GM18868 (cell line): ENCODE results near the gene CNKSR2.

ENCODE experiments used
- ATAC-seq: cut with Tn5 transposase; IDR thresholded peaks from one replicate; pipeline ENCODE4 v1.9.1; 2021; ENCODE audit warnings: mild to moderate bottlenecking, moderate library complexity; ENCODE audit not compliant: unreplicated experiment

CNKSR2 gene

DNA sequence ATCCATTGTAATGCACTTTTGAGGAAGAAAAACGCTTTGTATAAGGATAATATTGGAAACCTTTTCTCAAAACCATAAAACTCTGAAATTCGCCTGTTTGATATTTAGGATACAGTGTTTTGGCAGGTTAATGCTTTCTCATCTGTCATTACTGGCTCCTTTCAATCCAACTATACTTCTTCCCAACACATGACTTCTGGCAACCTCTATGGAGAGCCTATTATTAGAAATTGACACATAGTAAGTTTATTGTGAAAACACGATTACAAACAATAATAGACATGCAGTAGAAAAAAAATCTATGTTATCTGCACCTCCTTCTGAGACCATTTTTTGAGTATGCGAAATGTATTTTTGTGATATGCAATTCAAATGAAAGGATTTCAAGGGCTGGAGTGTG, 288.5 kb downstream of the CNKSR2 start:
- ATAC-seq, result no peak

DNA sequence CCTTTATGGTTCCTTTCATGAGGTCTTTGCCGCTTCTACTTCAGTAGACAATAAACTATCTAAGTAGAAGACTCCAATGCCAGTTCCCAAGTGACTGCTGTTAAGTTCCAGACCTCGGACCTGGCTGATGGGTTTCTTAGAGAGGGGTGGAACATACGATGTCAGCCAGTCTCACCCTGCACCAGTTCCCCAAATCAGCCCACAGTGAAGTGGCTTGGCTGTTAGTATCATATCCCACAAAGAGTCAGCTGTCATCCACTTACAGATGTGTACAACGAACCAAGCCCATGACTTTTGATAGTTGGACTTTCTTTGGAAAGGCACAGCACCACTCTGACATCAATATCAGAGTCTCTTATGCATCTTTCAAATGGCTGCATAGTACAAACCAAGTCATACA, 292.0 kb downstream of the CNKSR2 start:
- ATAC-seq, result no peak

GRCh38 chrX:21666679-21667078, 292.5 kb downstream of the CNKSR2 start:
- no peak for ATAC-seq

DNA sequence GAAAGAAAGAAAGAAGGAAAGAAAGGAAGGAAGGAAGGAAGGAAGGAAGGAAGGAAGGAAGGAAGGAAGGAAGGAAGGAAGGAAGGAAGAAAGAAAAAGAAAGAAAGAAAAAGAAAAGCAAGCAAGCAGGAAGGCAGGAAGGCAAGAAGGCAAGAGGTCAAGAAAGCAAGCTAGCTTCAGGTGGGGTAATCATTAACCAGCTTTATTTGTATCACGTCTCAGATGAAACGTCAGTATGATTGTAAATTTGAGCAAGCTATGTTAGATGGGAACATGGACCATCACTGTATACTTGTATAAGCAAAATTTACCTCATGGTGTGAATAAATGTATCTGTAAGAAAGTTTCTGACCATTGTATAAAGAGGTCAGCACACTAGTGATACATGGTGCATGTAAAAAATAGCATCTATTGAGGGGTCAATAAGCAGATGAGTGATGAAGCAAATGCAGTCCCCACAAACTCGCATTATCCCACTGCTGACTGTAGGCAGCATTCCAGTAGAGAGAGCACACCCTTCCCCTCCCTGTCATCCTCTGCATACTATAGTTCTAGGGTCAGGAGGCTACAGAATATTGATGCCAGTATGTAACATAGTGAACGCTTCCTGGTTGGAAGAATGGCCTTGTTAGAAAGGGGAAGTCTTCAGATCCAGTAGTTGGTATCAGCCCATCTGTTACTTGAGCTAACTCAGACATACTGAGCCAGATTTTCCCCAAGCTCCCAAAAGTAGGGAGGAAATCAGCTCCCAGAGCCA, 300.4 kb downstream of the CNKSR2 start:
- ATAC-seq, result no peak

GRCh38 chrX:21675931-21676330, 301.7 kb downstream of the CNKSR2 start:
- ATAC-seq, result no peak

DNA sequence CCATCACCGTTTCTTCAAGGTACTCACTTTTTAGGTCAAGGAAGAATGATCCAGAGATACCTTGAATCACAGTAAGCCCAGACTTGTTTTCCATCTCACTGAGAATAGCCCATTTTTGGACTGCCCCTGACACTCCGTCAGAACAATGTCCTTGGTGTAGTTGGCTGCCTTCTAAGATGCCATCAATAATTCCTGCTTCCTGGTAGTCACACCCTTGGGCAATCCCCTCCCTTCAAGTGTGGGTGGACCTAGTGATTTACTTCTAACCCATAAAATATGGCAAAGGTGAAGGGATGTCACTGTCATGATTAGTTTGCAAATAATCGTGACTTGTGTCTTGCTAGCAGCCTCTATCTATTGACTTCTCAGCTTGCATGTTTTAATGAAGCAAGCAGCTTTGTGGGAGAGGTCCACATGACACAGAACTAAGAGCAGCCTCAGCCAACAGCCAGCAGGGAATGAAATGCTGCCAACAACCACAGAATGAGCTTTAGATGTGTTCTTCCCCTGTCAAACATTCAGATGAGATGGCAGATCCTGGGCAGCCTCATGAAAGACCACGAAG, 303.9 kb downstream of the CNKSR2 start:
- no peak for ATAC-seq

DNA sequence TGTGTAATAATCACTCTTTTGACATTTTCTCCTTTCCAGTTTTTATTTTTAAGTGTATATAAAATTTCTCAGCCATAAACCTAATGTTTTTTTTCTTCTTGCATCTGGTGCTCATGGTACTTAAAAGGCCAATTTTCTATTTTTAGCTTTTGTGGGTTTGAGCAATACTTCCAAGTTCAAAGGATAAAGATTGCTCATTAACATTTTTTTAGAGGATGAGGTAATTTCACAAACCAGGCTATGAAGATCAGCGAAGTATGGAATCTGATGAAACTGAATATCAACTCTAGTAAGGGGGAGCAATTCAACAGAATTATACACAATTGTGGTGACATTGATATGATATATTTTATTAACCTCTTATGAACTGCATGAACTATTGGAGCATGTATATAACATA, 309.7 kb downstream of the CNKSR2 start:
- no peak for ATAC-seq

DNA sequence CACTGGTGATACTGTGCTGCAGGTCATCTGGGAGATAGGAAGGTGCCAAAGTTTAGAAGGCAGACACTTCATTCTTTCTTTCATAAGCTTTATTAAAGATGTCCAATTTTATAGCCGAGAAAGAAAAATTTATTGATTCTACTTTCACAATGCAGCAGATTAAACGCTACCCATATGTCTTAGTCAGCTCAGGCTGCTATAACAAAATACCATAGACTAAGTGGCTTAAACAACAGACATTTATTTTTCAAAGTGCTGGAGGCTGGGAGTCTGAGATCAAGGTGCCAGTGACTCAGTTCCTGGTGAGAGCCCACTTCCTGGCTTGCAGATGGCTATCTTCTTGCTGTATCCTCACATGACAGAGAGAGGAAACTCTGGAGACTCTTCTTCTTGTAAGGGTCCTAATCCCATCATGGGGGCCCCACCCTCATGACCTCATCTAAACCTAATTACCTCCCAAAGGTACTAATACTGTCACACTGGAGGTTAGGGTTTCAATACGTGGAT, 317.3 kb downstream of the CNKSR2 start:
- no peak for ATAC-seq

GRCh38 chrX:21698272-21698671, 324.1 kb downstream of the CNKSR2 start:
- ATAC-seq, result no peak

DNA sequence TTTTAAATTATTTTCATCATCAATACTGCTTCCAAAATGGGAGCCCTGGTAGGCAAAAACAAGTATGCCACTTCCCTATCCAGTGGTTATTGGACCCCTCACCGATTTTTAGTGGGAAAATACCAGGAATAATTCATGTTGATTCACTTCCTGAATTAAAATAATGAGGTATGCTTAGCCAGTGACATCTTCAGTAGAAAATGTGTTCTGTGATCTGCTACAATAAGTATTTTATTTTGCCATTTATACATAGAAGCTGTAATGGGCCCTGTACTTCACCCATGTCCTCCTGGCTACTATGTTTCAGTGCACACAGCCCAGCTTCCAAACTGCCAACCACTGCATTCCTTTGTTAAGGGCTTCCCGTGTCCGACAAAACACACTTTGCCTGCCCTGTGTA, 324.9 kb downstream of the CNKSR2 start:
- ATAC-seq, result no peak

- no peak for ATAC-seq
Observed at GRCh38 chrX:21700275-21700674, 326.1 kb downstream of the CNKSR2 start.

- no peak for ATAC-seq
Observed at GRCh38 chrX:21700967-21701366, 326.7 kb downstream of the CNKSR2 start.

DNA sequence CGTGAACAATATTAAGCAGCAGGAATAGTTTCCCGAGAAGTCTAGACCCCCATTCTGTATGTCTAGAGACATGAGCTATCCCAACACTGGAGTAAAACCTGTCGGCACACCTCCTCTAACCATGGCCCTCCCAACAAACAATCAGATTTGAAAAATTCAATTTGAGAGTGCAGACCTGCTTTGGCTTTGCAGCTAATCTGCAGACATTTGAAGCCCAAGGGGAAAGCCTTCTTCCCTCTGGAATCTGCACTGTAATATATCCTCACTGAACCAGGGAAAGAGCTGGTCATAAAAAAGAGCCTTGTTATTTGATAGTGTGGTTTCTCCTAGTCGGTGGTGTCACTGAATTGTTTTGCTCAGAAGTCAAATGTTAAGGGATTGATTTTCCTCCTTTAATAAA, 328.5 kb downstream of the CNKSR2 start:
- ATAC-seq, result no peak
